Umbilical cord (tissue), 2 donors: ENCODE data around the gene ALDH1A3. TPM values are rescaled to one million over a fixed set of nuclear protein-coding genes. Genes with fewer than 3 reads are reported as not detected.
A peak's percentile ranks its signal among the peaks of the same experiment; 100 is the strongest.
"Not testable (repeated sequence)": the region's sequence is repeated elsewhere in the genome, so short reads cannot be mapped to it uniquely, and the experiment has no call there.

Source experiments
- DNase-seq: peaks from one replicate; pipeline ENCODE4 v3.0.0-alpha.2; 2015; ENCODE audit warnings: low spot score
- total RNA-seq: library from RNA; depleted of rRNA; stranded (reverse); fragments of >200 nt; gene quantifications from one replicate; pipeline ENCODE4 v1.2.3, GENCODE V29; 2014; ENCODE audit warnings: low replicate concordance; ENCODE audit not compliant: insufficient read depth

The ALDH1A3 gene
- total RNA-seq = 2.2 TPM

- DNase-seq = no peak
These were observed at the start of gene ALDH1A3 for GRCh38 chr15:100879464-100880138. Gene ALDH1A3, plus strand, starts transcription at chr15:100879831. Its CDS starts 77 bp downstream, at chr15:100879908.

- no peak for DNase-seq
These were observed 48.2 kb upstream of the ALDH1A3 start for GRCh38 chr15:100831467-100831866.

DNA sequence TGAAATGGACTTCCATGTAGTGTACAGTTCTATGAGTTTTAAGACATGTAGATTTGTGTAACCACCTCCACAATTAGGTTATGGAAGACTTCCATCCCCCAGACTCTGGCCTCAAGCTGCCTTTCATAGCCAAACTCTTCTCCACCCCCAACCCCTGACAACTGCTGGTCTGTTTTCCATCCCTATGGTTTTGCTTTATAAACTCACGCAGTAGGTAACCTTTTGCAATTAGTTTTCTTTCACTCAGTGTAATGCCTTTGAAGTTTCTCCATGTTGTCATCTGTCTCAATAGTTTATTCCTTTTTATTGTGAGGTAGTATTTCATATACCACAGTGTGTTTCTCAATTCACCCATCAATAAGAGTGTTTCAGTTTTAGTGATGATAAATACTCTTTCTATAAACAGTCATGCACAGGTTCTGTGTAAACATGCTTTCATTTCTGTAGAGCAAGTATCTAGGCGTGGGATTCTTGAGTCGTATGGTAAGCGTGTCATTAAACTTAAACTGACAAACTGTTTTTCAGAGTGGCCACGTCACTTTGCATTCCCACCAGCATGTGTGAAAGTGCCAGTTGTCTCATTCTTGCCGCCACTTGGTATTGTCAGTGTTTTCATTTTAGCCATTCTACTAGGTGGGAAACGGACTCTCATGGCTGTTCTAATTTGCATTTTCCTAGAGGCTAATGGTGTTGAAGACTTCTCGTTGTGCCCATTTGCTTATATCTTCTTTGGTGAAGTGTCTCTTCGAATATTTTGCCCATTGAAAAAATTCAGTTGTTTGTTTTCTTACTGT is 47.3 kb upstream of the ALDH1A3 start:
- DNase-seq = no peak

DNA sequence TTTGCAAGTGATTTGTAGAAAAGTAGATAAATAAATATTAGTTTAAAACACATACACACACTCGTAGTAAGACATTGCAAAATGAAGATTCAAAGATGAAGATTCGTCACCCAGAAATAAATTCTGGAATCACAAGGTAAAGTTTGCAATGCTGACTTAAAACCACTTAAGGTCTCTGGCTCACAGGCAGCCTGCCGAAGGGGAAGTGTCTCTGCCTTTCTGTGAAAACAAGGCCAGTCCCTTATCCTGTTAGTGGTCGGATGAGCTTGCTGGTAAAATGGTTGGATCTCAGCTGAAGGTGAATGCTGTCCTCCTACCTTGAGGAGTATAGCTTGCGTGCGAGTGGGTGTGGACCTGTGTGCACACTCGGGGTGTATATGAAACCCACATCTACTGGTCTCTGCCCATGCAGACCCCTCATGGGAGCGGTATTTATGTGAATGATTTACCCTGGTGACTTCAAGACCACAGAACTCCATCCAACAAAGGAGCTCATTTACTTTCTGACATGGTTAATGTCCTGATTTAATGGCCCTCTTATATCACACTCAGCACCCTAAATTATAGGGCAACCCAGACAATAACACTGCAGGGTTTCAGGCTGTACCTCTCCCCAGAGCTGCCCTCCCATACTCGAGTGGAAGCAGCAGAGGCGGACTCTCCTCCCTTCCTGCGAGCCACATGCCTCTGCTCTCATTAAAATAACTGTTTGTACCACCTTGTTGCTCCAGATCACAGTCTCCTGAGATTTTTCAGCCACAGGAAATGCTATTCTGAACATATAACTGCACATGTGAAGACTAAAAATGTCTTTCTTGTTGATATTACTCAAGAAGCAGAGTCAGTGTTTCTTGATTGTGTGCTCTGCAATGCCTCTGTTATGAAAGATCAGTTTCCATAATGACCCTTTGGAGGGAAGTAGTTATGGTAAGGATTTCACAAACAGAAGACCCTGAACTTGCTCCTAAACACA is 45.9 kb upstream of the ALDH1A3 start:
- peak; percentile 11 for DNase-seq

DNA sequence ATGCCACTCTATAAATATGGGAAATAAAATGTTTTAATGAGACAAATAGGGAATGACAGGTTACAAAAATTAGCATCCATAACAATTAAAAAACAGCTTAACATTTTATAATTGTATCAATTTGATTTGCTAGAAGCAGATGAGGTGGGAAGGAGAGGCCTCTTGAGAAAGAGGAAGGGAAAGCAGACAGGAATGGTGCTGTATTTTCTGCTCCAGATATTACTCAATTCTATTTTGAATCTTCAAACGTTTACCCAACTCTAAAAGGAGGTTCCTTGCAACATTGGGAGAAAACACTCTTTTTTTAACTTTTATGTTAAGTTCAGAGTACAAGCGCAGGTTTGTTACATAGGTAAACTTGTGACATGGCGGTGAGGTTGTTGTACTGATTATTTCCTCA is 44.9 kb upstream of the ALDH1A3 start:
- DNase-seq = no peak

GRCh38 chr15:100835636-100836035 is 44.0 kb upstream of the ALDH1A3 start:
- DNase-seq = no peak

GRCh38 chr15:100836501-100836900 is 43.1 kb upstream of the ALDH1A3 start:
- no peak for DNase-seq

DNA sequence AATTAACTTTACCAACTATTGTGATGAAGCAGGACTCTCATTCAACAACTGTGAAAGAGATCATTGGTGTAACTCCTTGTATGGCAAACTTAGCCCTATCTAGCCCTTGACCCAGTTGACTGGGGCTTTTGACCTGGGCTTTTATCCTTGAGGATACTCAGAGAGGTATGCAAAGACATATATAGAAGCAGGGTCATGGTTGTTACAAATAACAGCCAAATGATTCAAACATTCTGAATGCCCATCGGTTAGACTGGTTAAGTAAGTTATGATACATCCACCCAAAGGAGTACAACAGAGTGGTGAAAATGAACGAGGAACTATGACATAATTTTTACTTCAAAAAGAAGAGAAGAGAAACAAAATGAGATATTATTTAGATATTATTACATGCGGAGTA is 38.2 kb upstream of the ALDH1A3 start:
- DNase-seq = no peak

DNA sequence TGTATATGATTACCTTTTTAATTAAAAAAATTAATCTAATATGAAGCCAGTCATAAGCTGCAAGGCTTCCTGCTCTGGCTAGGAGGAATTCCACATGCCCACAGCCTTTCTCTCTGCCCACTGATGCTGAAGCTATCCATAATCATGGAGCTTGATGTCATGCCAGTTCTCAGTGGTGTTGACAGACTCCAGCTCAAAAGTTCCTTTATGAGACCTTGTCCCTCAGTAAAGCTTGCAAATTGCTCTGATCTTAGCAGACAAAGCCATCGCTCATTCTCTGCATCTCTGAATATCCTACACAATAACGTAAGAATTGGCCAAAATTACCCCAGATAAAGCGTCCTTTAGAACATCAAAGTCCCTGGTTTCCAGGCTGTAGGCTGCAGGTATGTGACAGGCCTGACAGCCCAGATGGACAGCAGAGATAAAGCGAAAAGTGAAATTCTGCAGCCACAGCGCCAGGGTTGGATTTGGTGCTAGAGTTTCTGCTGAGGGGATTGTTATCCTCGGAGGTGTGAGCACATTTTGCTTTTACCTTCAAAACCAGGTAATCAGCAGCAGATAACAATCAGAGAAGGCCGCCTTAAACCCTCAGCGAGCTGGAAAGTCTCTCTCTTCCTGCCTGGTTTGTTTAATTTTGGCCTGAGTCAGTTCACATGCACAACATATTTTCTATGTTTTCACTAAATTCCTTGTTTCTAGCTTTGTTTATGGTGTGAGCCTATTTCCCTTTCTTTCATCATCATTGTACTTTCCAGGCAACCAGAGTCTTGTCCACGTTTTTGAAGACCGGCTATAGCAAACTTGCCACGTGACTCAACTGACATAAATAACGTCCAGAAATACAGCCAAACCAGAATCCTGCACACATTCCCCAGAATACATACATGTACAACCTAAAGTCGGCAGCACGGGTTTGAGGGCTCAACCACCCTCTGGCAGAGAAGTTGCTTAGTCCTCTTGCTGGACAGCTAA is 36.6 kb upstream of the ALDH1A3 start:
- DNase-seq = peak; percentile 27

- no peak for DNase-seq
These were observed 35.5 kb upstream of the ALDH1A3 start for GRCh38 chr15:100844167-100844566.

- DNase-seq = no peak
These were observed 34.9 kb upstream of the ALDH1A3 start for GRCh38 chr15:100844778-100845177.

DNA sequence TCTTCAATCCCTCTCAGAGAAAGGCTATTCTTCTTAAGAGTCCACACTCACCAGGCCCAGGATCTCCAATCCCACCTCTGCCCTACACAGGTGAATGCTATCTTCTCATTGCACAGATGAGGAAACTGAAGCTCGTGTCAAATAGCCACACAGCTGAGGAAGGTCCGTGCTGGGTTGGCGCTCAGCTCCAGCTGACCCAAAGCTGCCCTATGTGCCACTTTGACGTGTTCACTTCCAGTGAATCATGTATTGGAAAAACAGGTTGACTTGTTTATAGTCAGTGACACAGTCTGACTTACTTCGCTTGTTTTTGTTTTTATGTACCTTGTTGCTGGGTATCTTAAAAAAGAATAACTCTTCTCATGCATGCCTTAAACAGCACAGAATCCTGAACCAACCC is 32.4 kb upstream of the ALDH1A3 start:
- DNase-seq = no peak

DNA sequence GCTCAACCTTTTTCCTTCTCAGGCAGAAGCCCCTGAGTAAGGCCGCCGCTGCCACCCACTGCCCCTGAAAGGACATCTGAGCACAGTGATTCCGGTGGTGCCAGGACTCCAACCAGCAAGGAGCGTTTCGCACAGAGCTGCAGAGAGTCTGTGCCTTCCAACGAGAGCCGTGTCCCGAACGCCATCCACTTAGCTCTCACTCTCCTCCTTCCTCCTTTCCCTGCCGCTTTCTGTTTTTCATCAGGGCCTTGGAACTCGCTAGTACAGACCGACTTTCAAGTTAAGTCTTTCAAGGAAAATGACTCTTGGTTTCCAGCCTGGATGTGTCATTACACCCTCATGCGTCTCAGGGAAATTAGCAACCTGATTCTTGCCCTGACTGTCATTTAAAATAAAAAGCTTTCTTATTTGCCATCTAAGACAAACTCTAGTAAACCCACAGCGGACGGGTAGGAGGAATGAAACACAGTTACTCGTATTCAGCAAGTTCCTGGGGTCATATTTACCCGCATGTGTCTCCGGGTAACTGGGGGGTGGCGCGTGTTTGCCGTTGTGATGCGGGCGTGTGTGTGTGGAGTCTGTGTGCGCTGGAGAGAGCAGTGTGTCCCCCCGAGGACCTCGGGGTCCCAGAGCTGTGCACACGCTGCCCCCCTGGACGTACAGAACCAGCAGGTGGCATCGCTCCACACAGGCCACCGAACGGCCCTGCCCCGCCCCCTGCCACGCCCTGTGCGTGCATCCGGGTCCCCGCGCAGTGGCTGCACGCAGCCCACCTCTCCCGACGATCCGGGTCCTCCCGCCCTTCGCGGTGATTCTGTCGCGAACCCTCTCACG is 30.4 kb upstream of the ALDH1A3 start:
- peak; percentile 52 for DNase-seq

GRCh38 chr15:100849855-100850218 is 29.8 kb upstream of the ALDH1A3 start:
- no peak for DNase-seq

GRCh38 chr15:100851428-100852015 is 28.1 kb upstream of the ALDH1A3 start:
- DNase-seq = not testable (repeated sequence)

DNA sequence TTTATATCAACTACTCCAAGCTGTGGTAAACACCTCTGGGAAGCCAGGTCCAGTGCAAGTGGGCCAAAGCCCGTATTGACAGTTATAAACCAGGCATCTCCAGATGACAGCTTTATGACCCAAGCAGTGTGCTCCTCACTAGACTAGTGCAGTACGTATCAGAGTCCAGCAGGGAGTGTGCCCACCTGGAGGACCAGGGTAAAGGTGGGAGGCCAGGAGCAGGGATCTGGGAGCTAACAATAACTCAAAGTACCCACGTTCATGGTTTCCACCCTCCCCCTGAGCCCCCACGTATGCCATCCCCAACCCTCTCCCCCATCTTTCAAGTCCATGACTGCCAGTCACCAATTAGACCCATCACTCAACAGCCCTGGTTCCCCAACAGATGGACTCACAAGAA is 27.0 kb upstream of the ALDH1A3 start:
- no peak for DNase-seq

- no peak for DNase-seq
These were observed 25.8 kb upstream of the ALDH1A3 start for GRCh38 chr15:100853676-100854440.

DNA sequence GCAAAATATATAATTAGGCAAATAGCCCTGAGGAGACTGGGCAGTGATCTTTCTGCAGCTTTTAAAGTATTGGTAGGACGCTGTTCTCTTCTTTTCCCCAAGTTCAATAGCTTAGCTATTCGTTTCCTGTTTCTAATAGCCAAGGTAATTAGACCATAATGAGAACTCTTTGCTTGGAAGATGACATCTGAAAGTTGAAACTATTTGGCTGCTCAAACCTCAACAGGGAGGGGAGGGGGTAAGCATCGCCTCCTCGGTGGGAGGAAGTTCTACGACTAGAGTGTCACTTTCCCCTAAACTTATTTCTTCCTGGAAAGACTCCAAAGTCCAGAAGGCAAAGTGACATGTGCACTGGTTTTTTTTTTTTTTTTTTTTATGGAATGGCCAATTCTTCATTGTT is 22.8 kb upstream of the ALDH1A3 start:
- no peak for DNase-seq

GRCh38 chr15:100858294-100858693 is 21.3 kb upstream of the ALDH1A3 start:
- DNase-seq = no peak
